ENCODE data around the gene CELF2.
"Not testable (repeated sequence)": the region's sequence is repeated elsewhere in the genome, so short reads cannot be mapped to it uniquely, and the experiment has no call there.

The CELF2 gene

DNA sequence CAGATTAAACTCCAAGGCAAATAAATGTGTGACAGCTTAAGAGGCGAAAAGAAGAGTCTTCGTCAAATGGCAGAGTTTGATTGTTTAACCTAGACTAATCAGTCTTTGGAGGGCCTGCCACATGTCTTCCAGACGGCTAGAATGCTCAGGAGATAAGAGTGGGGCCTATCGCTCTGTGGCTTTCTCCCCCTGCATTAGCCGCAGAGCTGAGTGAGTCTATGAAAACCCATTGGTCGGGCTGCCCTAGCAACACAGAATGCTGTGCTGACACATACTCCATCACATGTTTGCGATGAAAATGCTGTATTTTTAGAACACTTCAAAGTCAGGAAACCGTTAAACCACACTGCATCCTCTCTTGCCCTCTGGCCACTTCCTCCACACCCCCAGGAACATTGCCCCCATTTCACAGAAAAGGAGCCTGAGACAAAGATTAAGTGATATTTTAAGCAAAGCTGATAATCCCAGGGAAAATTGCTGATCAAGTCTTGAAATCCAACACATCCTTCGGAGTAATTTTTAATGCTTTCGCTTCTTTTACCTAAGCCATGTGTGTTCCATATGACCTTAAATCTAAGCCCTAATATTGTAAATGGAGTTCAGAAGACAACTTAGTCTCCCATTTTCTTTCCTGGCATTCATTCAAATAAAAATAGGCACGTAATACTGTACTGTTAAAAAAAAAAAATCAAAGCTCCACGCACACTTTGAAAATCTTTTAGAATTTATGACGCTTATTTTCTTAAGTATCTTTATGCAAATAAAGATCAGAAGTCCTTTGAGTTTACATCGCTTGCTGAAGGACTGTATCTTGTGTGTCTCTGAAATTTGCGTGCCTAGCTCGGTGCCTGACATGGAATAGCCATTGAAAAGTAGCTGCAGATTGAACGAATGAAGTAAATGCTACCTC, 161.2 kb downstream of the CELF2 start:
- no peak for DNase-seq

DNA sequence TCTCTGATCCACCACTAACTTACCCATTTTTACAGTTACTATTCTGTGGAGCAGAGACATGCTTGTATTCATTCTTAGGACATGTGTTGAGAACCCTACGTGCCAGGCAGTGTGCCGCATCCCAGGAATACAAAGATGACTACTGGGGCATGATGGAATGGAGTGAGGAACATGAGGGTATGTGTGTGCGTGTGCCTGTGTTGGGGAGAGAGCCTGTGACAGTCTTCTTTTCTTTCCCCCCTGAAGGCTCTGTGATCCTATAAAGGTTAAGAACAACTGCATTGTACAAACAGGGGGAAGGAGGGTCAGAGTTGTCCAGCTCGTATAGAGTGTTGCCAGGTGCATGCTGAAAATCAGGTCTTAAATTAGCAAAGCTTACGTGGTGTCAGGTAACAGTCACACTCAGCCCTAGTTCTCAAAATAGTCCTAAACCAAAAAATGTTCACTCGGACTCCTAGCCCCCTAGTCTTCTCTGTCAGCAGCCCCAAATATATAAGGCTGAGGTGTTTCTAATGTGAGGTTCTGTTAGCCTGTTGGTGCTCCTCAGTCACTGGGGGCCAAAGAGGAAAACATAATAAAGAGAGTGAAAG, 161.9 kb downstream of the CELF2 start:
- no peak for DNase-seq

DNA sequence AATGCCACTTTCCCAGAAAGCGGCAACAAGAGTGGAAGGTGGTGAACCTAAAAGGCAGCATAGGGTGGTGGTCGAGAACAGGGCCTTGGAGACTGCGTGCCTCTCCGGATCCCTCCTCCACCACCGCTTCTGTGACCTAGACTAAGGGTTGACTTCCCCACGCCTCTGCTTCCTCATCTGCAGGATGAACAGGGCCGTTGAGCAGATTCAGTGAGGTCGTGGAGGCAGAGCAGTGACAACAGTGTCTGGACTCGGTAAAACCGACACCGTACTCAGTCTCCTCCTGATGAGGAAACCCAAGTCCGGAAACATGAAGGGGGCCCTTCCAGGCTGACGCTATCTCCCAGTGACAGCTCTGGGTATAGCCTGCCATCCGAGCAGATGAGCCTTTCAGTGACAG, 162.6 kb downstream of the CELF2 start:
- DNase-seq = no peak

DNA sequence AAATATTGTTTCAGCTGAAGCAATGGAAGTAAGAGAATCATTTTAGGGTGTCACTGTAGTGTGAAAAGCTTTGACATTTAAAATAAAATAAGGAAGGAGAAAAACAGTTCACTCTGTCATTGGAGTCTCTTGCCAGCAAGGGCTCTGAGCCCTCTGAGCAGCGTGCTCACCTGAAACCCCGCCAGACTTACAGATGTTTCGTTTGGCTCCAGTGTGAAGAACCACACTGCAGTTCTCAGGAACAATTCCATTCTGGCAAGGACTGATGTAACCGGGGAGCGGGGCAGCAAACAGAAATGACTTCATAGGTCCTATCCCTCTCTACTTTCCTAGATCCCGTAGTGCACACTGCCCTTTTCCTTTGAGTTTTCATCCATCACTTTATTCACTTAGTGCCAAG, 164.3 kb downstream of the CELF2 start:
- DNase-seq = no peak

DNA sequence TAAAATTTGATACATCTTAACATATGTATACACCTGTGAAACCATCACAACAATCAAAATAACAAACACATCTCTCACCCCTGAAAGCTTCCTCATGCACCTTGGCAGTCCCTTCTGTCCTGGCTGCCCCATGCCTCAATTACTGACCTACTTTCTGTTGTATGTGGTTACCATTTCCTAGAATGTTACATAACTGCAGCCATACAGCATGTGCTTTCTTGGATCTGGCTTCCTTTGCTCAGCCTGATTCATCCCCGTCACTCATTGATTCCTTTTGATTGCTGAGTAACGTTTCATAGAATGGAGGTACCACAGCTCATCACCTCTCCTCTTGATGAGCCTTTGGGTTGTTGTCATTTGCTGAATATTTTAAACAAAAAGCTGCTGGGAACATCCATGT, 165.3 kb downstream of the CELF2 start:
- DNase-seq = no peak

DNA sequence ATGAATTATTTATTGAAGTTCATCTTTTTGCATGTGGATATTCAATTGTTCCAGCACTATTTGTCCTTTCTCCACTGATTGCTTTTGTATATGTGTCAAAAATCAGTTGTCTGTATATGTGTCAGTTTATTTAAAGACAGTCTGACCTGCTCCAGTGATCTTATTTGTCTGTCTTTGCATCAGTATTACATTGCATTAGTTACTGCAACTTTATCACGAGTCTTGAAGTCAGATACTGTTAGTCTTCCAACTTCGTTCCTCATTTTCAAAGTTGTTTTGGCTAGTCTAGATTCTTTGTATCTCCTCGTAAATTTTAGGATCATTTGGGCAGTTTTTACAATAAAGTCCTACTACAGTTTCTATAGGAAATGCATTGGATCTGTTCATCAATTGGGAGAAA, 166.4 kb downstream of the CELF2 start:
- no peak for DNase-seq

DNA sequence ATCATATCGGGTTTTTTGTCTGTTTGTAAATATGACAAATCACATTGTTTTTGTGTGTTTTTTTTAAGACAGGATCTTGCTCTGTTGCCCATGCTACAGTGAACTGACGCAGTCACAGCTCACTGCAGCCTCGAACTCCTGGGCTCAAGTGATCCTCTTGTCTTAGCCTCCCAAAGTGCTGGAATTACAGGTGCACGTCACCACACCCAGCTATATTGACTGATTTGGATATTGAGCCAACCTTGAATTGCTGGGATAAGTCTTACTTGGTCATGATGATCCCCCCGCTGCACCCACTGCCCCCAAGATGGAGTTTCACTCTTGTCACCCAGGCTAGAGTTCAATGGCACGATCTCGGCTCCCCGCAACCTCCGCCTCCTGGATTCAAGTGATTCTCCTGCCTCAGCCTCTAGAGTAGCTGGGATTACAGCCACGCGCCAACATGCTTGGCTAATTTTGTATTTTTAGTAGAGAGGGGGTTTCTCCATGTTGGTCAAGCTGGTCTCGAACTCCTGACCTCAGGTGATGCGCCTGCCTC, 167.5 kb downstream of the CELF2 start:
- DNase-seq = not testable (repeated sequence)

DNA sequence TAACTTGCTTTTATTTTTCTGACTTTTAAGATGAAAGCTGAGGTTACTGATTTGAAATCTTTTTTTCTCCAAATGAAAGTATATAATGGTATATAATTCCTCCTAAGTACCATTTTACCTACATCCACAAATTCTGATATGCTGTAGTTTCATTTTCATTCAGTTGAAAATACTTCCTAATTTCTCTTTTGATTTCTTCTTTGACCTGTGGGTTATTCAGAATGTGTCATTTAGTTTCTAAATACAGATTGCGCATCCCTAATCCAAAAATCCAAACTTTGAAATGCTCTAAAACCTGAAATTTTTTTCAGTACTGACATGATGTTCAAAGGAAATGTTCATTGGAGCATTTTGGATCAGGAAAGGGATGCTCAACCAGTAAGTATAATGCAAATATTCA, 168.7 kb downstream of the CELF2 start:
- no peak for DNase-seq

DNA sequence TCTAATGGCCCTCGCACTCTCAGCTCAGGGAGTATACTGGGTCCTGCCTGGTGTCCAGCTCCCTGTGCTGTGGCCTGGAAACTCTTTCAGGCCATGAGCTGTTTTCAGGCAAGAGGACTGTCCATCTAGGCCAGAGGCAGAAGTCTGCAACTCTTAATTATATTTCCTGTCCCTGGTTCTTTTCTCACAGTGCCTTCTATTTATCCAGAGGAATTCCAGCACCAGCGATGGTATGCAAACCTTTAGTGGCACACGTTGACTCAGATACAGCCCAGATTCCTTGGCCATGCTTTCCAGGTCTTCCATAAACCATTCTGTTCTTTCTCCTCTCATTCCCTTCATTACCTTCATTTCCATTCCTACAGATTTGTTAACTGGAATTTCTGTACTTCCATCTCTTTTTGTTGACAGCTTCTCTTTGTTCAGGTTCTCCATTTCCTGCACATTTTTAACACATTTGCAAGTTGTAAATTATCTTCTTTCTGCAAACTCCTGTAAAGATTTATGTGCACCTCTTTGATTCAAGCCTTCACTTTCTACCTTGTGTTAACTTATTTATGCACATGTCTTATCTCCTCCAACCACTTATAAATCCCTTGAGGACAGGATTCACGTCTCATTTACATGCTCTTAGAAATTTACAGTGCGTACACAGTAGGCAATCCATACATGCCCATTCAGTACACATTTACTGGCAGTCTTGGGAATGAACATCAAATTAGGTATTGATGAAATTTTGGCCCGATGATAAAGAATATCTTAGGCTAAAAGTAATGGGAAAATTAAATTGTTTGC, 172.1 kb downstream of the CELF2 start:
- no peak for DNase-seq

DNA sequence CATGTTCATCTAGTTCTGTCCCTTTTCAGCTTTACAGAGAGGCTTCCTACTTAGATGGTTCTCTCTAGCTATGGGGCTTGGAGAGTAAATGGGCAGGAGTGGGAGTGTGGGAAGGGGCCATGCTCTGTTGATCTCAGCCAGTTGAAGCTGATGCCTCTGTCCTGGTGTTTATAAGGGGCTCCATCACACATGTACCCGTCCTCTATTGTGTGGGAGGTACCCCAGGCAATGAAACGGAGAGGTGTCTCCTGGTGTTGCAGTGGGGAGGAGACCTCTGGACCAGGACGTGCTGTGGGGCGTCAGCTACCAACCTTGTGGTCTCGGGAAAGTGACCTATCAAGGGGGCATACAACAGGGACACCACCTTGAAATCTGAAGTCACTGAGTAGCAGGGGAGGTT, 173.5 kb downstream of the CELF2 start:
- no peak for DNase-seq

DNA sequence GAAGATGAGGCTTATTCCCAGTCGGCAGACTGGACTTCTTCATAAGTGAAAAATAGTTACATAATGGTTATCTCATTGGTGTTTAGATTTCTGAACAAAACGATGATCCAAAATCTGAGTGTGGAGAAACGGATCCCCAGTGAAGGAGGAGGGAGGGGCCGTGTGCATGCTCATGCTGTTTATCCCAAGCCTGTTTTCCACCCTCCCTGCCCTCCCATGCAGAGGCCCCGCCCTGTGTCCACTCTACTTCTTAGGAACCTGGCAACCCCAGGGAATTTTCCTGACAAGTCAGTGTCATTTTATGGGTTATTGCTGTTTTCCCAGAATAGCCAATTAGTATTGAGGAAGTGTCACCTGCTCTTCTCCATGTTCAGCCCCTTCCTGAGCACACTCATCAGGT, 174.0 kb downstream of the CELF2 start:
- no peak for DNase-seq

DNA sequence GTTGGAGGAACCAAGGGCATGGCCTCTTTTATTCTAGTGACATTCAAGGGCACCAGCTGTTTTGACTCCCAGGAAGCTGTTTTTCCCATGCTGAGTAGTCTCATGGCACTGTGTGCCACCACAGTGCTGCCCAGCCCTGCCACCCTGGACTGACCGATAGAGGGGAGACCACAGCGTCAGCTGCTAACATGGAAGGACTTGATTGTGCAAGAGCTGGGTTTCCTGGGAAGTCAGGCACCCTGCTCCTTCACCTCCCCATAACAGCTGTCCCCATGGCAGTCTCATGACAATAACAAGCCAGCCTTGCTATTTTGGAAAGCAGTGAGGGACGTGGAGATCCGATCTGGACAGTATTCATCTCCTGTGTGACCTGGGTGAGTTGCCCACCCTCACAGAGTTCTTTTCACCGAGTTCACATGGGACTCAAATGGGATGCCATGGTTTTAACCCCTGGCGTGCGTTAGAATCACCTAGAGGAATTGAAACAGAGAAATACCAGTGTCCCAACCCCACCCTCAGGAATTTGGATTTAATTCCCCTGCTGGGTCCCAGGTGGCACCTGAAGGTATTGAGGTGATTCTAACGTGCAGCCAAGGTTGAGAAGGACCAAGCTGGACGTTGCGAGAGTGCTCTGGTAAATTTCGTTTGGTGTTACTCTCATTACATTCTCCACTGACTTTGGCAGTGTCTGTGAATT, 174.8 kb downstream of the CELF2 start:
- no peak for DNase-seq

DNA sequence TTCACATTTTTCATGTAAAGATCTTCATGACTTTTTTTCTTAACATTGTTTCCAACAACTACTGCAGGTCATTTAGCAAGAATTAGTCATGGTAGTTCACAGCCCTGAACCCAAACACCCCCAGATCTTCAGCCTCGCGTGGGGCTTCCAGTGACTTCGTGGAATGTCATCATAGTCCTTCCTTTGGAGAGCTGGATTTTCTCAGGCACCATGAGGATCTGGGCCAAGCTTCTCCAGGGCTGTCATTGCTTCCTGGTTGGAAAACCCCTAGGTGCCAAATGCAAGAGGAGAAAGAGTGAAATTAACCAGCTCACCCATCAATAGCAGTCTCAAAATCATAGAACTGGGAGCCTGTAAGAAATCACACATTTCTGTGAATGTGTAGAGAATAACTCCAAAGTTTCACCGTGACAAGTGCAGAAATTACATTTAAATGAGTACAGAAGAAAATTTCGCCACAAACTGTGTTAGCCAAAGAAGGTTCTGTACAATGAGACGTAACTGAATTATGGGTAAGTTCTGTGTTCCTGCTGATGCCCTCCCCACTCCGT, 175.4 kb downstream of the CELF2 start:
- DNase-seq = no peak

DNA sequence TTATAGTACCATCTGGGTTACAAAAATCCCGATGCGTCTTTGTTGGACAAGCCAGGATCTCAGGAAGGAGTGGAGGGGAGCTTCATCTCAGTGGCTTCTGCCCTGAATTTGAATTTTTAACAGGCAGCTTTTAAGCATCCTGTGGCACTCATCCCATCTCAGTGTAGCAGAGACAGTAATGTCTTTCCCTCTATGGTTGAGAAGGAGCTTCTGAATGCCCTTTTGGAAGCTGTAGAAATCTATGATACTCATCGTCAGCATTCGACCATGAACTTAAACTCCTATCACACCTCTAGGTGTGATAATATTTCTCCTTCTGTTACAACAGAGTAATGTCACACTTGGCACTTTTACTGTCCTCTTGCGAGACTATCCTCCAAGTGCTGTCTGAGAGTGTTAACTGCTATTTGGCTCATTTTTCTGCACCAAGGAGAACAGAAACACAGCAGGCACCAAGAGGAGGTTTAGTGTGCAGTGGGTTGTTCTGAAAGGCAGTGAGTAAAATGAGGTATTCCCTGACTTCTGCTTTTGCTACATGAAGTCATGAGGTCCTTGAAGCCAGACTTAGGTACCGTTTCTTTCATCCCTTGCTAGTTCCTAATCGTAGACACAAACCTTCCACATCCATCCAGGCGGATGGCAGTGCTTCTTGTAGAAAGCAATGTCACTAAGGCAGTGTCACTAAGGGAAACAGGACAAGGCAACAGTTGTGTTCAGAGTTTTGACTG, 177.4 kb downstream of the CELF2 start:
- no peak for DNase-seq

DNA sequence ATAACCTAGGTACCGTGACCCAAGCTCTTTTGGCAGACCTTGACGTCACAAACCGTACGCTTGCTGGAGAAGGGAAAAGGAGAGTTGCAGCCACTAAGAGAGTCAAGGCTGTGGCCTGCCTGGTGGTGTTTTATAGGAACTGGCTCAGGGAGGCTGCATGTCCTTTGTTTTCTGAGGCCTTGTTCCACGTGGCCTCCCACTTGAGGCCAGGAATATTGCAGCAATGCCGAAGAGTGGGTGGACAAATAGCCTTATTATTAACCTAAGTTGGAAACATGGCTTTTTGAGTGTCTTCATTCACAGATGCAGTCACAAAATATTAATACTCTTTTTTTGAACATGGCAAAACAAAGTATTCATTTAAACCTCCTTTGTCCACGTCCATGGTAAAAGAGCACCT, 178.0 kb downstream of the CELF2 start:
- no peak for DNase-seq

DNA sequence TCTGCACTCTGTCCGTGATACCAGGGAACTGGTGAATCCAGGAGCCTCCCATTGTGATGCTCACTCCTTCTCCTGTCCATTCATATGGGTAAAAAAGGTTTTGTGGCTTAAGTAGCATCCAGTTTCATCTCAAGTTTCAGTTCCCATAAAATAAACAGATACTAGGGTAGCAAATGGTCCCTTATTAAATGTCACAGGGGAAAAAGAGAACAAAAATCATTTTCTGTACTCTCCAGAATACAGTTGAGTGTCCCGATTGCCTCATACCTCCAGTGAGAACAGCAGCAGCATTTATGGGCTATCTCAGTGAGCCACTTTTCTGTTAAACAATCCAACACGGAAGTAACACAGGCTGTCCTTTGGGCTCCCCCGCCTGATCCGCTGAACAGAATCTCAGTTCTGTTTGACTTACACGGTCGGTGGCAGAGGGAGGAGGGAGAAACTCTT, 179.6 kb downstream of the CELF2 start:
- DNase-seq = no peak

DNA sequence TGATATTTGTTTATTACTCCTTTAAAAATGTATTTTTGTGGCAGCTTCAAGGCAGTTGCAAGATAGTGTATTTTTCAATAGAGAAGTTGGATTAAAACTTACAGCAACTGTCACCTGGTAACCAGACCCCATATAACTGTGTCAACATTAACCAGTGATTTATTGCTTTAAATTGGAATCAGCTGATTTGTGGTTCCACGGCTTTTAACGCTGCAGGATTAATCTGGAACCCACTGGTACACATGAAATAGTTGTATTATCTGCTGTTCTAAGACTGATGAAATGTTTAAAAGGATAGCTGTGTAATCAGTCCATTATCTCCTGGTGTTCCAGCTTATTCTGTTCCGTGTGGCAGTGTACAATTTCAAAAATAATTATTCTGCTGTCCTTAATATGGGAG, 180.2 kb downstream of the CELF2 start:
- DNase-seq = no peak

DNA sequence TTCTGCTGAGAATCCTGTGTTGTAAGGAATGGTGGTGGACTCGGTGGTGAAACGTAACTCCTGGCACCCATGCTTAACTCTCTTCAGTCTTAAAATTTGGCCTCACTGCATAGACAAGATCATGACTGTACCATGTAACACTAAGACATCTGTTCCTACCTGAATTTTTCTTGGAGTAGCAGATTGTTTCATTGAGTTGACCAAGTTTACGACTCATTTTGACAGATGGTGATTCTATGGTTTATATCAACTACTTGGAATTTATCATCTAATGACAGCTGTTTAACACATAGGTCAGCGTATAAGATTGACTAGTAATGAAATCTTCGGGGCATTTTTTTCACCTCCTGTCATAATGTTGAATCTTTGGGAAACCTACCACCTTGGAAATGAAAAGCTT, 184.2 kb downstream of the CELF2 start:
- no peak for DNase-seq

DNA sequence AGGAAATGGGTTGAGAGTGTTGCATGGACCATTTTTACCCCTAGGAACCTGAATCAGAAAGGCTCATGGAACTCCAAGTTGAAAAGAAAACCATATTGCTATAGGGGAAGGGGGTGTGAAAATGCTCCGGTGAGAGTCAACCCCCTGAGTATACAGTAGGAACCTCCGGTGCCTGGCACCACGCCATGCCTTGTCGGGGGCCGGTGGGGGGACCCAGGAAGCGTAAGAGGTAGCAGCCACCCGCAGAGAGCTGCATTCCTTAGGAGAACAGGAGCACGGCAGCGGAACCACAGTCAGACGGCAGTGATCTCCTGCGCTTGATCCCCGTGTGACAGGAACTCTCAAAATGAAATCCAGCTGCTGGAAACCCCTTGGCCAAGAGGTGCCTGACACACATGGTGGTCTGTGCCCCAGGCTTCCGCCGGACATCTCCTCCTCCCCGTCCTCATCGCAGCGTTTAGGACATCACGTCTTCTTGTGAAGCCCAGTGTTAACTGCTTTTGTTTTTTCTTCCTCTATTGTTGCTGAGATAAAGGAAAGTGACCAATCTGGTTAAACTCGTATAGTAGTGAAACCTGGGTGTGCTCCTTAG, 186.8 kb downstream of the CELF2 start:
- DNase-seq = no peak

DNA sequence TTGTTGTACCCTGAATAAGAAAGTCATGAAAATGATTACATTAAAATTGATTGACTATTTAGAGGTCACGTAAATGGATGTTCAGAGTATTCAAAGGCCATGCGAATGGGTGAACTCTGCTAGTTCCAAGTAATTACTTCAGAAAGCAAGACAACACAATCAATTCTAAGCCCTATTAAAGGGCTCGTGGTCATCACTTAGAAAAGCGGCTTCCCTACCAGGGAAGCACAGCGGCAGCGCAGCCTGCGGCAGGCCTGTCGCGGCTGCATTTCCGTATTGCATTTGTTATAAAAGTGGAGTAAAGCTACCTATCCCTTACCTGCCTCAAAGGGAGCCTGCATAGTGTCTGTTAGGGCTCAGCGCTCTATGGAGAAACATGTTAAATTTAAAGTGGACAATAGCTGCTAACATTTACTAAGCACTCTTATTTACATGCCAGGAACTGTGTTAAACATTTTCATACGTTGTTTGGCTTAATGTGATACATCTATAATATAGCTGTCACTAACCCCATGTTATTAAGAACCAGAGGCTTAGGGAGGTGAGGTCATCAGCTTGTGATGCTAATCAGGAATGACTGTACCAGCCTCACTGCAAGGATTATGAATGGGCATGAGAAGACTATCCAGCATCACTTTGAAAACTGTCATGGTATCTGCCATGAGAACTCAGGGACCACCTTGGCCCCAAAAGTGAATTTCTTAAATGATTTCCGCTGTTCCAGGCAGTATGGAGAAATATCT, 187.5 kb downstream of the CELF2 start:
- no peak for DNase-seq
